GM12865 (cell line): ENCODE results near the gene OAS3.
"Not testable (repeated sequence)": the region's sequence is repeated elsewhere in the genome, so short reads cannot be mapped to it uniquely, and the experiment has no call there.

Source experiments
- DNase-seq: peaks from one replicate; pipeline ENCODE4 v3.0.0; 2010; ENCODE audit warnings: low read depth
- H3K4me3 ChIP-seq: 2 replicates; pipeline ENCODE4 v1.5.1; 2011; ENCODE audit warnings: mild to moderate bottlenecking, low read depth, low read length, control low read depth
- CTCF ChIP-seq: IDR thresholded peaks from 2 replicates; pipeline ENCODE4 v1.5.1; 2011; ENCODE audit warnings: low read length, control low read depth, low read depth, inconsistent platforms; ENCODE audit not compliant: insufficient read depth; ENCODE audit errors: missing control alignments

The OAS3 gene

DNA sequence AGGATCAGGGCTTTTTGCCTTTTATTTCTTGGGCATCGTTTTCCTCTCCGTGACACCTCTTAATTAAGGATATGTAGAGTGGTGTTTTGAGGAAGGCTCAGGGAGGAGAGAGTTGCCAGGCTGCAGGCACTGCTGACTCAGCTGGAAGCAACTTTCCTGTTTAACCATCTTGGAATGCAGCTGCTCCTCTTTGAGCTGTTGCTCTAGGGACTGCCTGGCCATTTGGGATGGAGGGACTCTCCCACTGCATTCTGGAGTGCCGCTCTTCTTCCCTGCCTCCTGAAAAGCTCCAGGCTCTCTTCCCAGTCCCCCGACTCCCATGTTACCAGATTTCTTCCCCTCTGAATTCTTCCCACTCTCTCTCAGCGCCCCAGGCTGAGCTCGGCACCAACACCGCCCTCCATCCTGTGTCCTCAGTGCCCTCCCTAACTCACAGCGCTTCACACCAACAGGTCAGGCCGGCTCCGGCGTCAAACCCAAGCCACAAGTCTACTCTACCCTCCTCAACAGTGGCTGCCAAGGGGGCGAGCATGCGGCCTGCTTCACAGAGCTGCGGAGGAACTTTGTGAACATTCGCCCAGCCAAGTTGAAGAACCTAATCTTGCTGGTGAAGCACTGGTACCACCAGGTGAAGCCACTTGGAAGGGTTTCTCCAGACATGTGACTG is 5.9 kb downstream of the OAS3 start:
- no peak for DNase-seq
- no peak for TF ChIP-seq CTCF
- no peak overlapping the region for H3K4me3 ChIP-seq

GRCh38 chr12:112945515-112945914 is 7.2 kb downstream of the OAS3 start:
- no peak for DNase-seq
- no peak overlapping the region for H3K4me3 ChIP-seq
- no peak for TF ChIP-seq CTCF

DNA sequence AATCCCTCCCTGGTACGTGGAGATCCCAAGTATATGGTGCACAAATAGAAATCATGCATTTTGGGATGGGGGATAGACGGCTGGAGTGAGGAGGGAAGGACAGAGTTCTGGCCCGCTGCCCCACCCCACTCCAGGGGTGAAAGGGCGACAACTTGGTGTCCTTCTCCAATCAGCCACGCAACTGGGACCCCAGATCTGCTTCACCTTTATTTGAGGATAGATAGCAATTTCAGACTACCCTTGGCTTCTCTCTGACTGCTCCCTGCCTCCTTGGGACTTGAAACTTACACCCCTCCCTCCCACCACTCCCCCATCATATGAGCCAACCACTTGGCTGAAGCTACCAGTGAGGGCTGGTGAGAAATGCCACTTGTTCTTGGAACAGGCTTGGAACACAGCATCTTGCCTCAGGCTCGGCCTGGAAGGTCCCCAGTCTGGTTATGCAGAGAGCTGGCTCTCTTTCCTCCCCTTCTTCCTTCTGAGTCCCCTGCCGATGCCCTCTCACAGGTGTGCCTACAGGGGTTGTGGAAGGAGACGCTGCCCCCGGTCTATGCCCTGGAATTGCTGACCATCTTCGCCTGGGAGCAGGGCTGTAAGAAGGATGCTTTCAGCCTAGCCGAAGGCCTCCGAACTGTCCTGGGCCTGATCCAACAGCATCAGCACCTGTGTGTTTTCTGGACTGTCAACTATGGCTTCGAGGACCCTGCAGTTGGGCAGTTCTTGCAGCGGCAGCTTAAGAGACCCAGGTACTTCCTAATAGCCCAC is 8.1 kb downstream of the OAS3 start:
- H3K4me3 ChIP-seq = no peak overlapping the region
- TF ChIP-seq CTCF = no peak
- DNase-seq = no peak

- TF ChIP-seq CTCF = no peak
- no peak for DNase-seq
- H3K4me3 ChIP-seq = no peak overlapping the region
These were observed 9.0 kb downstream of the OAS3 start for GRCh38 chr12:112947314-112947713.

- no peak for TF ChIP-seq CTCF
- DNase-seq = no peak
- no peak overlapping the region for H3K4me3 ChIP-seq
These were observed 9.5 kb downstream of the OAS3 start for GRCh38 chr12:112947761-112948160.

DNA sequence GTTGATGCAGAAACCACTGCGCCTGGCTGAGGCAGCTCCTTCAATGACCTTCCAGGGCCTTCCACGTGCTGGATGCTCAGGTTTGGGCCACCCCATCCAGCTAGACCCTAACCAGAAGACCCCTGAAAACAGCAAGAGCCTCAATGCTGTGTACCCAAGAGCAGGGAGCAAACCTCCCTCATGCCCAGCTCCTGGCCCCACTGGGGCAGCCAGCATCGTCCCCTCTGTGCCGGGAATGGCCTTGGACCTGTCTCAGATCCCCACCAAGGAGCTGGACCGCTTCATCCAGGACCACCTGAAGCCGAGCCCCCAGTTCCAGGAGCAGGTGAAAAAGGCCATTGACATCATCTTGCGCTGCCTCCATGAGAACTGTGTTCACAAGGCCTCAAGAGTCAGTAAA is 10.5 kb downstream of the OAS3 start:
- TF ChIP-seq CTCF = no peak
- DNase-seq = no peak
- H3K4me3 ChIP-seq = no peak overlapping the region

- no peak for DNase-seq
- H3K4me3 ChIP-seq = no peak overlapping the region
- TF ChIP-seq CTCF = no peak
These were observed 12.4 kb downstream of the OAS3 start for GRCh38 chr12:112950701-112951100.

- not testable (repeated sequence) for DNase-seq, H3K4me3 ChIP-seq
These were observed 18.9 kb downstream of the OAS3 start for GRCh38 chr12:112957125-112957524.
